ENCODE results near the gene DGKD.

Gene DGKD

GRCh38 chr2:233463586-233463985 lies 109.3 kb downstream of the DGKD start:
- Histone ChIP-seq H3K4me3 (ENCODE audit: low read depth, low read length) (no peak overlapping the region), H3K27ac (no peak overlapping the region), H3K36me3 (replicated peaks) (peaks cover 15% of the 10 kb centered on the region), H3K27me3 (replicated peaks) (no peaks in the 10 kb centered on the region)
- TF ChIP-seq CTCF (IDR thresholded peaks at IDR 0.05; ENCODE audit: low read depth, low read length, missing control alignments), result no peak
- in situ Hi-C loops (cut with HindIII; ENCODE audit: low pct_ligation_motif_present, low sequenced_read_pairs), result no loop called here
- DNase-seq, result no peak

- in situ Hi-C loops (cut with HindIII; ENCODE audit: low pct_ligation_motif_present, low sequenced_read_pairs), result no loop called here
- H3K27ac ChIP-seq, result no peak overlapping the region
- no peaks in the 10 kb centered on the region for H3K27me3 ChIP-seq (replicated peaks)
- TF ChIP-seq CTCF (IDR thresholded peaks at IDR 0.05; ENCODE audit: low read depth, low read length, missing control alignments), result no peak
- peaks cover 15% of the 10 kb centered on the region for H3K36me3 ChIP-seq (replicated peaks)
- no peak overlapping the region for H3K4me3 ChIP-seq (ENCODE audit: low read depth, low read length)
- no peak for DNase-seq
These were observed 109.8 kb downstream of the DGKD start for GRCh38 chr2:233464056-233464455.

GRCh38 chr2:233464531-233465240 lies 110.4 kb downstream of the DGKD start:
- in situ Hi-C loops (cut with HindIII; ENCODE audit: low pct_ligation_motif_present, low sequenced_read_pairs), result no loop called here
- TF ChIP-seq CTCF (IDR thresholded peaks at IDR 0.05; ENCODE audit: low read depth, low read length, missing control alignments), result no peak
- Histone ChIP-seq H3K36me3 (replicated peaks) (peaks cover 15% of the 10 kb centered on the region), H3K27me3 (replicated peaks) (no peaks in the 10 kb centered on the region), H3K27ac (no peak overlapping the region), H3K4me3 (ENCODE audit: low read depth, low read length) (no peak overlapping the region)
- no peak for DNase-seq

GRCh38 chr2:233466991-233467603 lies 112.8 kb downstream of the DGKD start:
- Histone ChIP-seq H3K4me3 (ENCODE audit: low read depth, low read length) (no peak overlapping the region), H3K27ac (no peak overlapping the region), H3K27me3 (replicated peaks) (no peaks in the 10 kb centered on the region), H3K36me3 (replicated peaks) (peaks cover 10% of the 10 kb centered on the region)
- in situ Hi-C loops (cut with HindIII; ENCODE audit: low pct_ligation_motif_present, low sequenced_read_pairs), result no loop called here
- no peak for TF ChIP-seq CTCF (IDR thresholded peaks at IDR 0.05; ENCODE audit: low read depth, low read length, missing control alignments)
- no peak for DNase-seq

GRCh38 chr2:233468047-233468740 lies 113.9 kb downstream of the DGKD start:
- in situ Hi-C loops (cut with HindIII; ENCODE audit: low pct_ligation_motif_present, low sequenced_read_pairs), result no loop called here
- TF ChIP-seq CTCF (IDR thresholded peaks at IDR 0.05; ENCODE audit: low read depth, low read length, missing control alignments), result no peak
- Histone ChIP-seq H3K27ac (no peak overlapping the region), H3K27me3 (replicated peaks) (no peaks in the 10 kb centered on the region), H3K36me3 (replicated peaks) (peaks cover 6% of the 10 kb centered on the region), H3K4me3 (ENCODE audit: low read depth, low read length) (no peak overlapping the region)
- no peak for DNase-seq
